Upper lobe of left lung (tissue), 6 donors: ENCODE measurements around the gene NRBP1. TPM values are rescaled to one million over a fixed set of nuclear protein-coding genes. Genes with fewer than 3 reads are reported as not detected.

Experiments used
- ATAC-seq, 2 donors: fragments of 200-7000 bp; cut with Tn5 transposase; one replicate each; pipeline ENCODE4 v1.9.1; 2022; ENCODE audit warnings: mild to moderate bottlenecking in 2 of 2, moderate library complexity in 2 of 2; ENCODE audit not compliant: low FRiP score in 2 of 2
- DNase-seq, 2 donors: peaks; one replicate each; pipeline ENCODE4 v3.0.0-alpha.2; 2019 to 2020
- H3K27ac ChIP-seq, 4 donors: fragments of 200-600 bp; sonication (generic); one replicate each; pipeline ENCODE4 v1.5.1; 2016 to 2019
- H3K27me3 ChIP-seq, 4 donors: fragments of 200-600 bp; sonication (generic); one replicate each; pipeline ENCODE4 v1.5.1; 2017 to 2019
- H3K36me3 ChIP-seq, 4 donors: fragments of 200-600 bp; sonication (generic); one replicate each; pipeline ENCODE4 v1.5.1; 2016 to 2019
- H3K4me1 ChIP-seq, 4 donors: fragments of 200-600 bp; sonication (generic); one replicate each; pipeline ENCODE4 v1.5.1; 2018 to 2019
- H3K4me3 ChIP-seq, 4 donors: fragments of 200-600 bp; sonication (generic); one replicate each; pipeline ENCODE4 v1.5.1; 2017 to 2019; ENCODE audit warnings: mild to moderate bottlenecking in 2 of 4, moderate library complexity in 1 of 4
- H3K9me3 ChIP-seq, 4 donors: fragments of 200-600 bp; sonication (generic); one replicate each; pipeline ENCODE4 v1.5.1; 2018 to 2019
- CTCF ChIP-seq, 6 experiments: fragments of 450-650 bp in 4 of 6; fragments of 200-600 bp in 2 of 6; sonication (generic) in 2 of 6; IDR thresholded peaks; one replicate each; pipeline ENCODE4 v1.5.1; 2016 to 2019; ENCODE audit warnings: antibody characterized with exemption in 6 of 6
- EP300 ChIP-seq, 4 donors: sonication (generic); formaldehyde crosslinking; IDR thresholded peaks; one replicate each; pipeline ENCODE4 v1.5.1; 2017; ENCODE audit warnings: antibody characterized with exemption in 4 of 4, control low read depth in 2 of 4
- POLR2A ChIP-seq, 4 donors: fragments of 450-650 bp; IDR thresholded peaks; one replicate each; pipeline ENCODE4 v1.5.1; 2016 to 2017; ENCODE audit warnings: antibody characterized with exemption in 4 of 4, mild to moderate bottlenecking in 2 of 4
- POLR2AphosphoS5 ChIP-seq, 2 donors: sonication (generic); formaldehyde crosslinking; IDR thresholded peaks; one replicate each; pipeline ENCODE4 v1.5.1; 2017; ENCODE audit warnings: antibody characterized with exemption in 2 of 2
- WGBS, 2 donors: methylation state at CpG; one replicate each; pipeline ENCODE4 v1.1.5; 2017 to 2018; 5-methylcytosine and 5-hydroxymethylcytosine counted together
- total RNA-seq, 6 donors: library from RNA; depleted of rRNA in 4 of 6; stranded (reverse); fragments of >200 nt in 4 of 6; gene quantifications; one replicate each; pipeline versions ENCODE4 v1.1.0 to v1.2.1, GENCODE V29; 2016 to 2021
- donor health status: DM: no; HTN: no; CAD: no; lungs with moderate emphysema.
- donor health status: DM: no; HTN: yes; CAD: no; lungs with severe emphysema.

Gene NRBP1
- total RNA-seq, 6 donors from 2014 or later = 46.5 to 81.5 (median 62.5) TPM

GRCh38 chr2:27380626-27381545, 47.5 kb upstream of the NRBP1 start, which contains the start of gene ZNF513:
Gene ZNF513, minus strand, starts transcription at chr2:27380734. Its CDS starts 208 bp downstream, at chr2:27380526.
- H3K36me3 ChIP-seq = peaks cover 26 to 77% (median 55%) of the 10 kb centered on the region in 4 donors
- H3K4me3 ChIP-seq = peak within 1 kb of the TSS; percentile 63 to 92 (median 84)

GRCh38 chr2:27381577-27382181, 46.8 kb upstream of the NRBP1 start:
- DNase-seq (no peak), ATAC-seq (no peak)
- no peaks in the 10 kb centered on the region for H3K9me3 ChIP-seq
- H3K27me3 ChIP-seq = no peaks in the 10 kb centered on the region
- peak overlapping the region in 3 of 4 donors; percentile 84 to 95 (median 86) for H3K27ac ChIP-seq
- 90 to 95% methylated on average over 10 of the region's 10 CpGs for WGBS, 2 donors
- H3K4me1 ChIP-seq = peaks cover 15 to 38% (median 22%) of the 10 kb centered on the region in 4 donors
- peaks cover 19 to 74% (median 47%) of the 10 kb centered on the region in 4 donors for H3K36me3 ChIP-seq
- TF ChIP-seq POLR2AphosphoS5 (IDR thresholded peaks at IDR 0.05) (no peak), POLR2A (IDR thresholded peaks at IDR 0.05) (no peak), EP300 (IDR thresholded peaks at IDR 0.05) (no peak), CTCF (IDR thresholded peaks at IDR 0.05) (no peak)
- H3K4me3 ChIP-seq = no peak overlapping the region

More at GRCh38 chr2:27380626-27381545, 47.5 kb upstream of the NRBP1 start, which contains the start of gene ZNF513:
- peak; percentile 95 to 97 for ATAC-seq
- no peak for TF ChIP-seq CTCF (IDR thresholded peaks at IDR 0.05)
- peak in 2 of 4 donors; percentile 46 to 73 for TF ChIP-seq POLR2A (IDR thresholded peaks at IDR 0.05)
- peak; percentile 83 to 97 for TF ChIP-seq POLR2AphosphoS5 (IDR thresholded peaks at IDR 0.05)
- peak in 1 of 4 donors; percentile 65 for TF ChIP-seq EP300 (IDR thresholded peaks at IDR 0.05)
- Histone ChIP-seq H3K27ac (peak within 1 kb of the TSS; percentile 84 to 95 (median 90)), H3K27me3 (no peaks in the 10 kb centered on the region), H3K9me3 (no peaks in the 10 kb centered on the region), H3K4me1 (peaks cover 15 to 38% (median 22%) of the 10 kb centered on the region in 4 donors)
- WGBS, 2 donors = 20 to 55% methylated on average over 25 to 50 of the region's 67 CpGs
- peak; percentile 97 to 98 for DNase-seq

GRCh38 chr2:27390822-27391679, 37.4 kb upstream of the NRBP1 start:
- no peaks in the 10 kb centered on the region for H3K27me3 ChIP-seq
- H3K36me3 ChIP-seq = peaks cover 0 to 12% (median 3%) of the 10 kb centered on the region in 4 donors
- no peaks in the 10 kb centered on the region for H3K9me3 ChIP-seq
- ATAC-seq (no peak), DNase-seq (no peak)
- no peak overlapping the region for H3K4me3 ChIP-seq
- 93 to 95% methylated on average over 8 to 9 of the region's 9 CpGs for whole genome bisulfite sequencing, 2 donors
- TF ChIP-seq EP300 (IDR thresholded peaks at IDR 0.05) (no peak), POLR2AphosphoS5 (IDR thresholded peaks at IDR 0.05) (no peak), POLR2A (IDR thresholded peaks at IDR 0.05) (no peak), CTCF (IDR thresholded peaks at IDR 0.05) (no peak)
- H3K27ac ChIP-seq = no peak overlapping the region
- no peaks in the 10 kb centered on the region for H3K4me1 ChIP-seq

GRCh38 chr2:27393225-27393624, 35.2 kb upstream of the NRBP1 start:
- DNase-seq (peak in 1 of 2 donors; percentile 79), ATAC-seq (no peak)
- TF ChIP-seq POLR2AphosphoS5 (IDR thresholded peaks at IDR 0.05) (no peak), POLR2A (IDR thresholded peaks at IDR 0.05) (no peak), CTCF (IDR thresholded peaks at IDR 0.05) (no peak), EP300 (IDR thresholded peaks at IDR 0.05) (no peak)
- H3K9me3 ChIP-seq = no peaks in the 10 kb centered on the region
- no peaks in the 10 kb centered on the region for H3K4me1 ChIP-seq
- H3K36me3 ChIP-seq = peaks cover 0 to 9% (median 3%) of the 10 kb centered on the region in 4 donors
- WGBS, 2 donors = 97 to 98% methylated on average over 33 of the region's 33 CpGs
- H3K27ac ChIP-seq = no peak overlapping the region
- no peaks in the 10 kb centered on the region for H3K27me3 ChIP-seq
- H3K4me3 ChIP-seq = no peak overlapping the region
